GM12865 (cell line): ENCODE results near the gene FAM20C.

Experiments used
- DNase-seq: peaks from one replicate; pipeline ENCODE4 v3.0.0; 2010; ENCODE audit warnings: low read depth
- H3K4me3 ChIP-seq: 2 replicates; pipeline ENCODE4 v1.5.1; 2011; ENCODE audit warnings: mild to moderate bottlenecking, low read depth, low read length, control low read depth
- CTCF ChIP-seq: IDR thresholded peaks from 2 replicates; pipeline ENCODE4 v1.5.1; 2011; ENCODE audit warnings: low read length, control low read depth, low read depth, inconsistent platforms; ENCODE audit not compliant: insufficient read depth; ENCODE audit errors: missing control alignments

FAM20C gene

GRCh38 chr7:213324-213993, 21.1 kb downstream of the FAM20C start:
- no peak for TF ChIP-seq CTCF
- no peak overlapping the region for H3K4me3 ChIP-seq
- no peak for DNase-seq

- H3K4me3 ChIP-seq: no peak overlapping the region
- DNase-seq: no peak
- no peak for TF ChIP-seq CTCF
These were observed 22.2 kb downstream of the FAM20C start for GRCh38 chr7:214410-215212.

GRCh38 chr7:216360-217300, 24.3 kb downstream of the FAM20C start:
- TF ChIP-seq CTCF: no peak
- DNase-seq: no peak

GRCh38 chr7:217781-218180, 25.4 kb downstream of the FAM20C start:
- H3K4me3 ChIP-seq: no peak overlapping the region
- DNase-seq: no peak
- no peak for TF ChIP-seq CTCF

More at GRCh38 chr7:216360-217300, 24.3 kb downstream of the FAM20C start:
- no peak overlapping the region for H3K4me3 ChIP-seq

GRCh38 chr7:218316-218715, 25.9 kb downstream of the FAM20C start:
- no peak for TF ChIP-seq CTCF
- no peak overlapping the region for H3K4me3 ChIP-seq
- no peak for DNase-seq

- TF ChIP-seq CTCF: no peak
- H3K4me3 ChIP-seq: no peak overlapping the region
- no peak for DNase-seq
These were observed 26.7 kb downstream of the FAM20C start for GRCh38 chr7:218896-219580.
